Measurements from ENCODE around the gene PLD4.
"Not testable (repeated sequence)": the region's sequence is repeated elsewhere in the genome, so short reads cannot be mapped to it uniquely, and the experiment has no call there.

The PLD4 gene

DNA sequence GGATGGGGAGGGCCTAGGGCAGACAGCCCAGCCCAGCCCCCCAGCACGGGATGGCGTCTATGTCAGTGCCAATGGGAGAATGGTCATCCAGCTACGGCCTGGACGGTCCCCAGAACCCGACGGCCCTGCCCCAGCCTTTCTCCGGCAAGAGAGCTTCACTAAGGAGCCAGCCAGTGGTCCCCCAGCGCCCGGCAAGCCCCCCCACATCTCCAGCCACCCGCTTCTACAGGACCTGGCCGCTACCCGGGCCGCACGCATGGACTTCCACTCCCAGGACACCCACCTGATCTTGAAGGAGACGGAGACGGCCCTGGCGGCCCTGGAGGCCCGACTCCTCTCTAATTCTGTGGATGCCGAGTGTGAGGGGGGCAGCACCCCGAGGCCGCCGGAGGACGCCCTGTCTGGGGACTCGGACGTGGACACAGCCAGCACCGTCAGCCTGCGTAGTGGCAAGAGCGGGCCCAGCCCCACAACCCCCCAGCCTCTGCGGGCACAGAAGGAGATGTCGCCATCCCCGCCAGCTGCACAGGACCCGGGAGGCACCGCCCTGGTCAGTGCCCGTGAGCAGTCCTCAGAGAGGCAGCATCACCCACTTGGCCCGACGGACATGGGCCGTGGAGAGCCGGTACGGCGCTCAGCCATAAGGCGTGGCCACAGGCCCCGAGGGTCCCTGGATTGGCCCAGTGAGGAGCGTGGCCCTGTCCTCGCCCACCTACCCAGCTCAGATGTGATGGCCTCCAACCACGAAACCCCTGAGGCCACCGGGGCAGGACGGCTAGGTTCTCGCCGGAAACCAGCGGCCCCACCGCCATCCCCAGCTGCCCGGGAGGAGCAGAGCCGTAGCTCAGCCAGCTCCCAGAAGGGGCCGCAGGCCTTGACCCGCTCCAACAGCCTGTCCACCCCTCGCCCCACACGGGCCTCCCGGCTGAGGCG lies 37.7 kb upstream of the PLD4 start:
- DNase-seq, result no peak

DNA sequence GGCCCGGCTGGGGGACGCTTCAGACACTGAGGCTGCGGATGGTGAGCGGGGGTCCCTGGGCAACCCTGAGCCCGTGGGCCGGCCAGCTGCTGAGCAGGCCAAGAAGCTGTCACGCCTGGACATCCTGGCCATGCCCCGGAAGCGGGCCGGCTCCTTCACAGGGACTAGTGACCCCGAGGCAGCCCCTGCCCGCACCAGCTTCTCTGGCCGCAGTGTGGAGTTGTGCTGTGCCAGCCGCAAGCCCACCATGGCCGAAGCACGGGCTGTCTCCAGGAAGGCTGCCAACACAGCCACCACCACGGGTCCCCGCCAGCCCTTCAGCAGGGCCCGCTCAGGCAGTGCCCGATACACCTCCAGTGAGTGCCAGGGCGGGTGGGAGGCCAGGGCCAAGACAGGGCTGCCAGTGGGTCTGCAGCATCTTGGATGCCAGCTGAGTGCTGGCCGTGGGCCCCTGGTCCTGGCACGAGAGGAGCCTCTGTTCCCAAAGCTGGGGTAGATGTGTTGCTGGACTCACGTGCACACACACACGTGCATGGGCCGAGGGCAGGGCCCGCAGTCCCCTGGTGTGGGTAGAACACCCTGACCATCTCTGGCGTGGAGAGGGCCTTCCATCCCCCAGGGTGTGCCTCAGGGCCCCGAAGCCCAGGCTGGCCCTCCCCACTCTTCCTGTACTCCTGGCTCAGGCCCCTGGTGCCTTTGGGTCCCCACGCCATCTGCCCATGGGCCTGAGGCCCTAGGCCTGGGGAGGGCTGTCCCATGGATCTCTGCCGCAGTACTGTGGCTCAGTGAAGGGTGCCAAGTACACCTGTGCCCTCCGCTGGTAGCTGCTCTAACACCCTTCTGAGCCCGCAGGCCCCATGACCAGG lies 36.8 kb upstream of the PLD4 start:
- no peak for DNase-seq

DNA sequence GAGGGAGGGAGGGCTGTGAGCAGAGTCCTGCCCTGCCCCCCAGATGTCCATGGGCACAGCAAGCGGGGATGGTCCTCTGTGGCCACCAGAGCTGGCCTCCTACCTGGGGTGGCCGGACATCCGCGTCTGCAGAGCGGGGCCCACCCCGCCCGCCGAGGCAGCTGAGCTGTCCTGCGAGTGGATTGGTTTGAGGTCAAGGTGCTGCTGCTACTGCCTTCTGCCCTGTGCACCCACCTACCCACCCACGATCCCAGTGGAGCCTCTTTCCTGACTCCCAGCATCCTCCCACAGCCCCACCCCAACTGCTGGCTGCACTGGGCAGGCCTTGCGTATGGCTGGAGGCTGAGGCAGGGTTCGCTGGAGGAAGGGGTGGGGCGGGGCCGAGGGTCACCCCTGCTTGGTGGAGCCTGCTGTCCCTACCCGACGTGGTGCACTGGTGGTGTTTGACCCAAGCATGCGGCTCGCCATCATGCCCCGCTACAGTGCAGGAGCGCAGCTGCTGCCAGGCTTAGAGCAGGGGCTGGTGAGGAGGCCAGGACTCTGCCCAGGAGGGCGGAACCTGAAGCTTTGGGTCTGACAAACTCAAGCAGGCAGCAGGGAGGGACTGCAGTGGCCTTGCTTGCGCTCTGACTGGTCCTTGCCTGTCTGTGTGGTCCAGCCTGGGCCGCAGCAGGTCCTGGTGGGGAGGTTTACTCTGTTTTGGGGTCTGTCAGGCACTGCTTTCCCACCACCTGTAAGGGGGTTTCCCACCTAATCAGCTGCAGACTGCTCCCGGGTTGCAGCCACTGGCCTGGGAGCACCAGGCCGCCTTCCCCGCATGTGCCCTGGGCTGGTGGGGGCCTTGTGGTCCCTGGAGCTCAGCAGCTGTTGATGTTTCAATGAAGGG lies 35.9 kb upstream of the PLD4 start:
- no peak for DNase-seq

DNA sequence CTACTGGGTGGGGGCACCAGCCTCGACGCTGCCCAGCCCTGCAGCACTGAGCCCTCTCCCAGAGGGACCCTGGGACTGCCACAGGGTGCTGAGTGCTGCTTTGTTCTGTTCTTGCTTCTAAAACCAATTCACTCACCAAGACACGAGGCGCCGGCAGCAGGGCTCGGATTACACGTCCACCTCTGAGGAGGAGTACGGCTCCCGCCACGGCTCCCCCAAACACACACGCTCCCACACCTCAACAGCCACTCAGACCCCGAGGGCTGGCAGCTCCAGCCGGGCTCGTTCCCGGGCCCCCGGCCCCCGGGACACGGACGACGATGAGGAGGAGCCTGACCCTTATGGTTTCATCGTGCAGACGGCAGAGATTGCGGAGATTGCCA lies 35.3 kb upstream of the PLD4 start:
- DNase-seq, result no peak

DNA sequence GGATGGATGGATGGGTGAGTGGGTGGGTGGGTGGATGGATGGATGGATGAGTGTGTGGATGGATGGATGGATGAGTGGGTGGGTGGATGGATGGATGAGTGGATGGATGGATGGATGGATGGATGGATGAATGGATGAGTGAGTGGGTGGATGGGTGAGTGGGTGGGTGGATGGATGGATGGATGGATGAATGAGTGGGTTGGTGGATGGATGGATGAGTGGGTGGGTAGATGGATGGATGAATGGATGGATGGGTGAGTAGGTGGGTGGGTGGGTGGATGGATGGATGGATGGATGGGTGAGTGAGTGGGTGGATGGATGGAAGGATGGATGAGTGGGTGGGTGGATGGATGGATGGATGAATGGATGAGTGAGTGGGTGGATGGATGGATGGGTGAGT lies 34.4 kb upstream of the PLD4 start:
- DNase-seq, result not testable (repeated sequence)

DNA sequence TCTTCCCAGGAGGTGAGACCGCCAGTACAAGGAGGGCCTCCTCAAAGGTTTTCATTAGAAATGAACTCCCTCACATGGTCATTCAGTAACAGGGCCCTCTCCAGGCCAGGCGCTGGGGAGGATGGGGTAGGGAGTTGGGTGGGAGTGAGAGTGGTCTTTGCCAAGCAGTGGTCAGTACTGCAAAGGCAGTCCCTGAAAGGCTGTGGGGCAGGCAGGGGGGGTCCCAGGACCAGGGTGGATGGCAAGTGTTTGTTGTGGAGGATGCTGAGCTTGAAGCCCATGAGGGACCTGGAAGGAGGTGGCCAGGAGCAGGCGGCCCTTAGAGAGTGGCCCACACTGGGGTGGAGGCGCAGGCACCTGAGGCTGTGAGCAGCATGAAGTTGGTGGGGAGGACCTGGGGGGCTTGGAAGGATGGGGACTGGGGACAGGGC lies 33.5 kb upstream of the PLD4 start:
- DNase-seq, result no peak

DNA sequence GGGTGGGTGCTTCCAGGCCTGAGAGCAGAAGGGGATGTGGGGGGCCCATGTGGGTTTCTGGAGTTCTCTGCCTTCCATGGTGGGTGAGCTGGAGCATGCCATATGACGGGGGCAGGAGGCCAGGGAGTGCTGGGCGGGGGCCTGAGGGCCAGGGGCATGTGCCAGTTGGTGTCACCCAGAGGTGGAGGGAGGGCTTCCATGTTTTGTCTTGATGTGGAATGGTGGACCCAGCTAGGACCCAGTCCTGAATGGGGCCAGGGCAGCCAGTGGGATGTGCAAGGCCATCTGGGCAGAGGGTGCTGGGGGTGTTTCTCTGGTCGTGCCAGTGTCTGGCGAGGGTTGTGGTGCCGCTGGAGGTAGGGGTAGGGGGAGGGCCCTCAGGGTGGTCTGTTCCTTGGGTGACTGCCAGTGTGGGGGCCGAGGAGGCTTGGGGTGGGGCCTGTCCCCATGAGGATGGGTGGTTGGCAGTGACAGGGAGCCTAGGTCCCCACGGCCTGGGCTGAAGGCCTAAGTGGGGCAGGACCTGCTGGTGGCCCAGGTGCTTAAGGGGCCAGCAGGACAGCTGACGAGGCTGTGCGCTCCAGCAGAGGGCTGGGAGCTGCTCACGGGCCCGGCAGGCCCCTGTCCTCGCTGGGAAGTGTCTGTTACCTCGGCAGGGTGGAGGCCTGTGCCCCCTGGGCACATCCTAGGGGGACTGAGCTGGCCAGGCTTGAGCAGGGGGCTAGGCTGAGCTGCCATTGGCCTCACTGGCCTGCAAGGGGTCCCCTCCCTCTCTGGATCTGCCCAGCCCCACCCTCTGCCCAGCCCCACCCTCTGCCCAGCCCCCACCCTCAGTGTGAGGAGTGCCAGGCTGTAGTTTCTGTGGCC lies 32.8 kb upstream of the PLD4 start:
- no peak for DNase-seq

DNA sequence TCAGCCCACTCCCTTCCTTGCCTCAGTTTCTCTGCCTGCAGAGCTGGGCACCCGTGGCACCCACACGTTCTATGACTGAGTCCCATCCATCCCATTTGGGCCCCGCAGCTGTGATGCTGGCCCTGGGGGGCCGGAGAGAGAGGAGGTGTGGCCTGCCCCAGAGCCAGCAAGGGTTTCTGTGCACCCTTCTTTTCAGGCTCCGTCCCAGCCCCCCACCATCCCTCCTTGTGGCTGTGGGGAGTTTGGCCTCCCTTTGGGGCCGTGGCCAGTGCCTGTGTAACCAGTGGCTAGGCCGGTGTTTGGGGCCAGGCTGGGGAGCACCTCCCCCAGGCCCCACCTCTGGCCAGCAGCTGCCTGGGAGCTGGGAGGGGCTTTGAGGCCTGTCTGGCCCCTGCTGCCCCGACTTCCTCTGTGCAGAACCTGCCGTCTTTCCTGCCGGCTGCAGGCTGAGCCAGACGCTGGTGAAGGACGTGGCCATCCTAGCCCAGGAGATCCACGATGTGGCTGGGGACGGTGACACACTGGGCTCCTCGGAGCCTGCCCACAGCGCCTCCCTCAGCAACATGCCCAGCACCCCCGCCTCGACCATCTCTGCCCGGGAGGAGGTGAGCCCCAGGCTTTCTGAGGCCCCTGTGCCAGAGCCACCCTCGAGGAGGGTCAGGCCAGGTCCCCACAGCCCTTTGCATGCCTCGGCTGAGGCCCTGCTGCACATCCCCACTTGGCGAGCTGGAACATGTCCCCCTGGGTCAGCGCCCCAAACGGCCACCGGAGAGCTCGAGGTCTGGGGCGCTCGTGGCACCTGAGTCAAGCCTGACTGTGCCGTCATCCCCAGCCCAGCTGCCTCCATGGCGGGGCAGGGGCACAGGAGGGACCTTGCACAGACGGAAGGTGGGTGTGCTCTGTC lies 31.9 kb upstream of the PLD4 start:
- DNase-seq, result no peak

DNA sequence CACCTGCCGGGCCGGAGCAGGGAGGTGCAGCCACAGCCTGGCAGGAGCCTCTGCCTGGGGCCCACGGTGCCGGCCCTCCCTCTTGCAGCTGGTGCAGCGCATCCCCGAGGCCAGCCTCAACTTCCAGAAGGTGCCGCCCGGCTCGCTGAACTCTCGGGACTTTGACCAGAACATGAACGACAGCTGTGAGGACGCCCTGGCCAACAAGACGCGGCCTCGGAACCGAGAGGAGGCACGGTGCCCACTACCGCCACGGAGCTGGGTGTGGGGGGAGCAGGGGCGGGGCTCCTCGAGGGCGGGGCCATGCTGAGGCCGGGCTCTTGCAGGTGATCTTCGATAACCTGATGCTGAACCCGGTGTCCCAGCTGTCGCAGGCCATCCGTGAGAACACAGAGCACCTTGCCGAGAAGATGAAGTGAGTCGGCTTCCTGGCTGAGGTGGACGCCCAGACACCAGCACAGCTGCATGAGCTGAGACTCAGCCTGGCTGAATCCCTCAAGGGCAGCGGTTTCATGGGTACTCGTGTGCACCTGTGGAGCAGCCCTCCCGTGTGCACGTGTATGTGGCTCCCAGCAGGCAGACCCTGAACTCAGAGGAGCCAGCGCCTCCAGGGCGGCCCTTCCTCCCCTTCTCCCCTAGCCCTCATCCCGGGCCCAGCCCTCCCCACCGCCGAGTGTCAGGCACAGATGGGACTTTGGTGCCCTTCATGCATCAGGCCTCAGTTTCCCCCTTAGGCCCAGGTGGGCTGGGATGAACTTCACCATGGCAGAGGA lies 31.1 kb upstream of the PLD4 start:
- DNase-seq, result no peak

DNA sequence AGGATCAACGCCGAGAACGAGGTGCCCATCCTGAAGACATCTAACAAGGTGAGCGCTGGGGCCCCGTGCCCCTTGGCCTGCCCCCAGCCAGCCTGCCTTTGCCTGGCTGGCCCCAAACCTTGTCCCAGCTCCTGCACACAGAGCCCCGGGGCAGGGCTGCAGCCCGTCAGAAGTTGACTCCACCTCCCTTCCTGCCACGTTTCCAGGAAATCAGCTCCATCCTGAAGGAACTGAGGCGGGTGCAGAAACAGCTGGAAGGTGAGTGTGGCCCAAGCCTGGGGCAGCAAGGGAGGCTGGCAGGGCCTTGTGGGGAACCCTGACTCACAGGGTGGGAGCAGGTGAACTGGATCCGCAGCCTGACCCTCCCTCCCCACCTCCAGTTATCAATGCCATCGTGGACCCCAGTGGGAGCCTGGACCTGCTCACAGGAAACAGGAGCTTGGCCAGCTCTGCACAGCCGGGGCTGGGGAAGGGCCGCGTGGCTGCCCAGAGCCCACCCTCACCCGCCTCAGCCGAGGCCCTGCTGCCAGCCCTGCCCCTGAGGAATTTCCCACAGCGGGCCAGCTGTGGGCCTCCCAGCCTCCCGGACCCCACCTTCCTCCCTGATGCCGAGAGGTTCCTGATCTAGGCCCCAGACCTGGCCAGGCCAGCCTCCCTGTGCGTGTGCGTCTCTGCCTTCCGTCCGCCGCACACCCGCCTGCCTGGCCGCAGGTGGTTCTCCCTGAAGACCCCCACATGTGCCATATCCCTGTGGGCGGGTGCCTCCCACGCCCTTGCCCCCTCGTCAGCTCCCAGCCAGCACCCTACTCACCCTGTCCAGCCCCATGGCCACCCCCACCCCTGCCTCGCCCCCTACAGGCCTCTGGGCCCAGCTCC lies 30.1 kb upstream of the PLD4 start:
- DNase-seq, result no peak

DNA sequence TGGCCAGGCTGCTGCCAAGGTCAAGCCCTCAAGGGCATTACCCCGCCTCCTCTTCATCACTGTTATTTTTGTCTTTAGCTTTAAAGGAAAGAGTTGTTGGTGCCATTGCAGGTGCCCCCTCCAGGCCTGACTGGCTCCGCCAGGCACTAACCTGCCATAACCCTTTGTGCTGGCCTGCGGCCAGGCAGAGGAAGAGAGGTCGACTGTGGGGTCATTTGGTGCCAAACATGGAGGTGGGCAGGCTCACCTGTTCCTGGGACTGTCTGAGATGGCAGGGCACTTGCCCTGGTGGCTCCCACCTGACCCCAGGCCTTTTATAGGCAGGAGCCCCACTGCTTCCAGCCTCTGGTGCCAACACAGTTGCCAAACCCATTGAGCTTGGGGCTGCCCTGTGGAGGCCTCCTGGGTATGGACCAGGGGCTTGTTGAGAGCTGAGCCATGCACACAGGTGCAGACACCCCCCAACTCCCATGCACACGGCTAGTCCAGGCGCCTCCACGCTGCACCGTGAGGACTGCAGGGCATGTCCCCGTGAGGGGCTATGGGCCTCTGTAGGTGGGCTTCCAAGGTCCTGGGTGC lies 29.4 kb upstream of the PLD4 start:
- no peak for DNase-seq

DNA sequence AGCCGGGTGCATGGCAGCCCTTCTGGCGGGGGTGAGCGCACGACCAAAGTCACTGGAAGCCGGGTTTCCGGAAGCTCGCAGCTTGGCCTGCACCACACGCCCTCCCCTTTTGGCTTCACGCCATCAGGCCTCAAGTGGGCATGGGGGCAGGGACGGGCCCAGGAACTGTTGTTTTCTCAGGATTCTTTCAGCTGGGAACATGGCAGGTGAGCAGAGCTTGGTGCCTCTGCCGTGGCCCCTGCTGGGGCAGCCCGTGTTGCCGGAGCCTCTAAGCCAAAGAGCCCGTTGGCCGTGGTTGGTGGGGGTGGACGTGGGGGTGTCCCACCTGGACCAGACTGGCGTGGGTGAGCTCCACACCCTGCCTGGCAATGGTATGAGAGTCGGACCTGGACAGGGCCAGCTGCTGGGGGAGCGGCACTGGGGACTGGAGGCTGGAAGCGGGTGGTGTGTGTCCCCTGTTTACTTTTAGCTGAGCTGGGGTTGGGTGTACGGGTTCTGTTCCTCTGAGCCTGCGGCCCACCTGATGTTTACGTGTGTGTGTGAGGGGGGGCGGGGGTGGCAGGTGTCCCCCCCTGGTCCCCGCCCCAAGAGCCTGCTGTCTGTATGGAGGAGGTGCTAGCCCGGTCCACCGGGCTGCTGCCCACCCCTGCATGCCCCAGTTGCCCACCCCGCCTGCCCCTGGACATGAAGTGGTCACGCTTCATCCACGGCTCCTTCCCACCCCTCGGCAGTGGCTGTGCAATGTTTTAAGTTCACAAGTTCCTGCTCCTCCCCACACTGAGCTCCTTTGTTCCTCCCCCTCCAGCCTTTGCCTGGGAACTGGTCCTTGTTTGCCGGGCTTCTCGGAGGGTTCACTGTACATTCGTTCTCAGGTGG lies 28.7 kb upstream of the PLD4 start:
- no peak for DNase-seq

DNA sequence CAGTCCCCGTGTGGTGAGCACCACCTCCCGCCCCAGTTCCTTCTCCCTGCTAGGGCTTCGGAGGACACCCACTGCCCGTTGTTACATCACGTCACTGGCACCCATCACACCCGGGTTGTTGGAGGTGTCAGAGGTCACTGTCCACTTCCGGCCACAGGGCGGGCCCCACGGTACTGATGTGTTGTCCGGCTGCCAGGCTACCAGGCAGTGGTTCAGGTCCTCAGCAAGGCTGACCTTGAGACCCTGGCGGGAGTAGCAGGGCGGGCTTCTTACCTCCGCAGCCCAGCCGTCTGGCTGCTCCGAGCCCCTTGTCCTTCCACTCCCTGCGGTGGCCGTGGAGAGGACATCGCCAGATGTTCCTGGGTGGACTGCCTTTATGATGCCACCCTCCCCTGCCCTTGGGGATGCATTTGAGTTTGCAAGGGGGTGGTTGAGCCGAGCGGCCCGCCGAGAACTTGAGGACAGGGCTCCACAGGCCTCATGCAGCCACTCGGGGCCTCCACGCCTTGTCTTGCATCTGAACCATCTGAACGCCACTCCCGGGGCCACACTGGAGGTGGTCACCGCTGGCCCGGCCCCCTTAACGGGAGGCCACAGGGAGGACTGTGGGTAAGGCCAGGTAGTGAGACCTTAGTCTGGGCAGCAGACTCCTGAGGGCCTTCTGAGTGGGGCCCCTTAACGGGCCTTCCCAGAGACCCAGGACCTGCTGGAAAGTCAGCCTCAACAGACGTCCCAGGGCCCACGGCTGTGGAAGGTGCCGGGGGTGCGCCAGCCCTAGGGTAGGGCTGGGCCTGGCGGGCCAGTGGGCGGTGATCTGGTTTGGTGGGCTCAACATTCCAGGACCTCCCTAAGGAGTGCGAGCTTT lies 27.1 kb upstream of the PLD4 start:
- DNase-seq, result no peak

DNA sequence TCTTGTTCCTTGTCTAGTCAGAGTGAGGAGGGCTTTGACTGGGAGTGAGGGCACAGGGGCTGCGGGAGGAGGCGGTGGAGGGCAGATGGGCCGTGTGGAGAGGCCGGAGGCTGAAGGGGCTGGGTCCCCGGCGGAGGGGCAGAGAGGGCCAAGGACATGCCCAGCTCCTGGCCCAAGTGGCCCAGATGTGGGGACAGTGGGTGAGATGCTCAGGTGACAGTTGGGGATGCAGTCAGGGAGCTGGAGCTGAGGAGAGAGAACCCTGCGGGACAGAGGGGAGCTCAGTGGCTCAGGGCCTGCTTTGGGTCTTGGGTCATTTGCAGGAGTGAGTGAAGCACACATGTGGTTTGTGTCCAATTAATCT lies 26.5 kb upstream of the PLD4 start:
- no peak for DNase-seq

DNA sequence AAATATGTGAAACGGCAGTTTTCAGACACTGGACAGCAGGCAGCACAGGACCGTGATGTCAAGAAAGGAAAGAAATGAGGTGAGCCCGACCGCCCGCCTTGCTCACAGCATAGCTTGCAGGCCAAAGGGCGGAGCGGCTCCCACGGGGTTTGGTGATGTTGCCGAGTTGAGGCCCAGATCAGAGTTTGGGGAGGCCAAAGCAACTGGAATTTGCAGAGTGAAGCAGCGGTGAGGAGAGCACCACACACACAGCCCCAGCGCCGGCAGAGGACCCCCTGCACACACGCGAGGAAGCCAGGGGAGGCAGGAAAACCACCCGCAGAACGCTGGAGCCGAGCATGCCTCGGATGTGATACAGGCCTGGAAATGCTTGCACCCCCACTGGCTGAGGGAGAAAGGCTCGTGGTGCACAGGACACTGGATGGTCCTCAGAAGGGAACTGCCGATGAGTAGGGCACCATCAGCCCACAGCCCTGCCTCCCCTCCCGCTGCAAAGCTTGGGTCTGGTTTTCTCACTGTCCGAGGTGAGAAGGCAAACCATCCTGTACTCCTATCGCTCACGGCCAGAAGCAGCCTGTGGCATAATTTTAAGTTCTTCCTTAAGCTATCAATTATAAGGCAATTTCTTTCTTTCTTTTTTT lies 25.7 kb upstream of the PLD4 start:
- DNase-seq, result no peak

DNA sequence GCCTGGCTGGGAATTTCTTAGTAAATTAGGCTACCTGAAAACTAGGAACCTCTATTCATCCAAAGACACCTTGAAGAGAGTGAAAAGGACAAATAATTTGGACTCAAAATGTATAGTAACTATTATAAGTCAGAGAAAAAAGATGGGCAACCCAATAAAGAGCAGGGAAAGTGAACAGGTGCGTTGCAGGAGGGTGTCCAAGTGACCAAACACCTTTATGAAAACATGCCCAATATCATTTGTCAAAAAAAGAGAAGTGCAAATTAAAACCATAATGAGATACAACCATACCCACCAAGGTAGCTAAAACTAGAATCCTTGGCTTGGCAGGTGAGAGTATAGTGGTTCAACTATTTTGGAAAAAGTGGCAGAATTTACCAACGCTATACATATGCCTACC lies 24.9 kb upstream of the PLD4 start:
- no peak for DNase-seq
